ENCODE data around the gene ZSCAN10.

GRCh38 chr16:3088450-3088849, 10.6 kb downstream of the ZSCAN10 start:
- no peak for TF ChIP-seq EZH2 (optimal IDR thresholded peaks at IDR 0.05; ENCODE audit: low read depth, low read length)
- TF ChIP-seq, protein P1, sequence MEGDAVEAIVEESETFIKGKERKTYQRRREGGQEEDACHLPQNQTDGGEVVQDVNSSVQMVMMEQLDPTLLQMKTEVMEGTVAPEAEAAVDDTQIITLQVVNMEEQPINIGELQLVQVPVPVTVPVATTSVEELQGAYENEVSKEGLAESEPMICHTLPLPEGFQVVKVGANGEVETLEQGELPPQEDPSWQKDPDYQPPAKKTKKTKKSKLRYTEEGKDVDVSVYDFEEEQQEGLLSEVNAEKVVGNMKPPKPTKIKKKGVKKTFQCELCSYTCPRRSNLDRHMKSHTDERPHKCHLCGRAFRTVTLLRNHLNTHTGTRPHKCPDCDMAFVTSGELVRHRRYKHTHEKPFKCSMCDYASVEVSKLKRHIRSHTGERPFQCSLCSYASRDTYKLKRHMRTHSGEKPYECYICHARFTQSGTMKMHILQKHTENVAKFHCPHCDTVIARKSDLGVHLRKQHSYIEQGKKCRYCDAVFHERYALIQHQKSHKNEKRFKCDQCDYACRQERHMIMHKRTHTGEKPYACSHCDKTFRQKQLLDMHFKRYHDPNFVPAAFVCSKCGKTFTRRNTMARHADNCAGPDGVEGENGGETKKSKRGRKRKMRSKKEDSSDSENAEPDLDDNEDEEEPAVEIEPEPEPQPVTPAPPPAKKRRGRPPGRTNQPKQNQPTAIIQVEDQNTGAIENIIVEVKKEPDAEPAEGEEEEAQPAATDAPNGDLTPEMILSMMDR (IDR thresholded peaks at IDR 0.05; ENCODE audit: low read length): no peak
- TF ChIP-seq EZH2phosphoT487 (IDR thresholded peaks at IDR 0.05; ENCODE audit: low read length): no peak

All from MM.1S (cell line).